ENCODE results near the gene GRIN1. TPM values are rescaled to one million over a fixed set of nuclear protein-coding genes. Genes with fewer than 3 reads are reported as not detected.

Gene GRIN1
- total RNA-seq, 4 donors from 2014 or later = not detected

GRCh38 chr9:137161558-137162486, 22.9 kb downstream of the GRIN1 start:
- Histone ChIP-seq H3K27me3 (peaks cover 53% of the 10 kb centered on the region), H3K36me3 (no peaks in the 10 kb centered on the region), H3K9me3 (no peaks in the 10 kb centered on the region), H3K4me1 (peaks cover 9 to 21% of the 10 kb centered on the region in 2 donors), H3K4me3 (replicated peaks in 1 of 3) (no peak overlapping the region), H3K27ac (no peak overlapping the region)
- WGBS, 2 donors = 3 to 4% methylated on average over 8 to 36 of the region's 71 CpGs
- intact Hi-C loops (cut with DNase I) = no loop called here
- no peak for DNase-seq
- TF ChIP-seq POLR2A (IDR thresholded peaks at IDR 0.05) = no peak
- no peak for TF ChIP-seq CTCF (IDR thresholded peaks at IDR 0.05)

- TF ChIP-seq POLR2A (IDR thresholded peaks at IDR 0.05) = no peak
- TF ChIP-seq CTCF (IDR thresholded peaks at IDR 0.05) = peak in 3 of 6 experiments; percentile 9 to 31 (median 27)
- no peak overlapping the region for H3K4me3 ChIP-seq (replicated peaks in 1 of 3)
- peaks cover 54% of the 10 kb centered on the region for H3K27me3 ChIP-seq
- no peaks in the 10 kb centered on the region for H3K9me3 ChIP-seq
- peak; percentile 48 to 54 for DNase-seq
- intact Hi-C loops (cut with DNase I) = no loop called here
- H3K27ac ChIP-seq = no peak overlapping the region
- peaks cover 9 to 24% of the 10 kb centered on the region in 2 donors for H3K4me1 ChIP-seq
- H3K36me3 ChIP-seq = no peaks in the 10 kb centered on the region
- 1 to 2% methylated on average over 14 to 21 of the region's 74 CpGs for WGBS, 2 donors
Measured at GRCh38 chr9:137162505-137163364, 23.8 kb downstream of the GRIN1 start.

- Histone ChIP-seq H3K4me3 (replicated peaks in 1 of 3) (no peak overlapping the region), H3K27ac (no peak overlapping the region), H3K36me3 (no peaks in the 10 kb centered on the region), H3K9me3 (no peaks in the 10 kb centered on the region), H3K4me1 (peaks cover 15 to 30% of the 10 kb centered on the region in 2 donors), H3K27me3 (peaks cover 53% of the 10 kb centered on the region)
- 27 to 42% methylated on average over 3 to 13 of the region's 26 CpGs for WGBS, 2 donors
- no peak for DNase-seq
- TF ChIP-seq CTCF (IDR thresholded peaks at IDR 0.05) = no peak
- TF ChIP-seq POLR2A (IDR thresholded peaks at IDR 0.05) = no peak
- intact Hi-C loops (cut with DNase I) = no loop called here
Measured at GRCh38 chr9:137163365-137163715, 24.4 kb downstream of the GRIN1 start.

- H3K4me3 ChIP-seq (replicated peaks in 1 of 3) = no peak overlapping the region
- H3K4me1 ChIP-seq = peaks cover 16 to 35% of the 10 kb centered on the region in 2 donors
- DNase-seq = no peak
- intact Hi-C loops (cut with DNase I) = no loop called here
- no peaks in the 10 kb centered on the region for H3K9me3 ChIP-seq
- H3K27ac ChIP-seq = no peak overlapping the region
- no peak for TF ChIP-seq POLR2A (IDR thresholded peaks at IDR 0.05)
- TF ChIP-seq CTCF (IDR thresholded peaks at IDR 0.05) = no peak
- WGBS, 2 donors = 92 to 94% methylated on average over 3 to 13 of the region's 22 CpGs
- peaks cover 53% of the 10 kb centered on the region for H3K27me3 ChIP-seq
- no peaks in the 10 kb centered on the region for H3K36me3 ChIP-seq
Measured at GRCh38 chr9:137163805-137164204, 24.9 kb downstream of the GRIN1 start.

Data from thyroid gland (tissue), 4 donors.